Left renal cortex interstitium (tissue), 4 donors: ENCODE measurements around the gene ATG4C. TPM values are rescaled to one million over a fixed set of nuclear protein-coding genes. Genes with fewer than 3 reads are reported as not detected.

Experiments
- DNase-seq, 4 donors: peaks; one replicate each; pipeline ENCODE4 v3.0.0-alpha.2; 2013; ENCODE audit warnings: low read depth in 4 of 4, low spot score in 2 of 4, missing footprints in 1 of 4
- polyA plus RNA-seq, 4 donors: library from polyadenylated mRNA; unstranded; fragments of 120-200 nt; gene quantifications; one replicate each; pipeline ENCODE4 v1.2.1, GENCODE V29; 2013; ENCODE audit not compliant: insufficient read length in 4 of 4

Gene ATG4C
- polyA plus RNA-seq, 4 donors, result 17.3 to 22.1 (median 20.6) TPM

GRCh38 chr1:62903522-62903921, 119.6 kb downstream of the ATG4C start:
- no peak for DNase-seq

- DNase-seq, result no peak
These were observed 120.3 kb downstream of the ATG4C start for GRCh38 chr1:62903982-62904855.

- DNase-seq, result no peak
These were observed 120.9 kb downstream of the ATG4C start for GRCh38 chr1:62904856-62905225.

- no peak for DNase-seq
These were observed 121.4 kb downstream of the ATG4C start for GRCh38 chr1:62905309-62905708.

DNA sequence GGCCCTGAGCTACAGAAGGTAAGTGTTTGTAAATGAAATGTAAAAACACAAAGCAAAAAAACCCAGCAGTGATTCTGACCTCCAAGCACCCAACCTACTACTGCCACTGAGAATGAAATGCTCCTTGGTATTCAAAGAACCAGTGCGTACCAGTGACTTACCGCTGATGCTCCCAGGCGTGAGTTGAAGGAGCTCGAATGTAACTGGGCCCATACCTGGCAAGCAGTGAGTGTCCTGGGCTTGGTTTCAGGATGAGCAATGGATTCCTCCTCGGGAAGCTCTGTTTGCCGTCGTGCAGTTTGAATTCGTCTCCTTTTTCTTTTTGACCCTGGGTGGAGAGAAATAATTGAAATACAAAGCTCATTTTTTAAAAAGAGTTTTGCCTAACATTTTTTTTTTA, 121.9 kb downstream of the ATG4C start:
- no peak for DNase-seq

- DNase-seq, result no peak
These were observed 122.5 kb downstream of the ATG4C start for GRCh38 chr1:62906428-62906886.

GRCh38 chr1:62908168-62908695, 124.3 kb downstream of the ATG4C start:
- no peak for DNase-seq

- no peak for DNase-seq
These were observed 128.2 kb downstream of the ATG4C start for GRCh38 chr1:62912028-62912638.

Other genes starting within 250 kb of the ATG4C start
- gene ANGPTL3, start 186.6 kb upstream of the ATG4C start, polyA plus RNA-seq, result 10 to 100 TPM in 1 of 4 donors, 1 to 10 TPM in 3; 5.1 to 16.0 (median 7.6) TPM
- gene DOCK7, start 95.7 kb upstream of the ATG4C start, polyA plus RNA-seq, result 10 to 100 TPM; 51.5 to 61.5 (median 56.5) TPM